RWPE2 (cell line): ENCODE measurements around the gene KANTR.

Experiments
- ATAC-seq: fragments of 200-7000 bp; cut with Tn5 transposase; 3 replicates; pipeline ENCODE4 v1.9.1; 2021; ENCODE audit warnings: low read depth
- DNase-seq: peaks from one replicate; pipeline ENCODE4 v3.0.0-alpha.2; 2020; ENCODE audit warnings: low spot score
- H3K27ac ChIP-seq: fragments of 450-650 bp; 2 replicates; pipeline ENCODE4 v1.5.1; 2017; ENCODE audit warnings: mild to moderate bottlenecking; ENCODE audit not compliant: poor library complexity, severe bottlenecking
- H3K27me3 ChIP-seq: fragments of 250-450 bp; sonication (Bioruptor Pico); 2 replicates; pipeline ENCODE4 v1.5.1; 2021; ENCODE audit warnings: mild to moderate bottlenecking, moderate library complexity; ENCODE audit not compliant: insufficient read depth, poor library complexity, severe bottlenecking
- H3K36me3 ChIP-seq: fragments of 250-450 bp; sonication (Bioruptor Pico); 2 replicates; pipeline ENCODE4 v1.5.1; 2020; ENCODE audit warnings: low read depth, mild to moderate bottlenecking, moderate library complexity
- H3K4me1 ChIP-seq: fragments of 250-450 bp; sonication (Bioruptor Pico); 2 replicates; pipeline ENCODE4 v1.5.1; 2021; ENCODE audit warnings: mild to moderate bottlenecking, moderate library complexity; ENCODE audit not compliant: insufficient read depth, poor library complexity, severe bottlenecking
- H3K4me3 ChIP-seq: fragments of 250-450 bp; sonication (Bioruptor Pico); 2 replicates; pipeline ENCODE4 v1.5.1; 2021; ENCODE audit warnings: mild to moderate bottlenecking, moderate library complexity; ENCODE audit not compliant: severe bottlenecking
- H3K9me3 ChIP-seq: fragments of 250-450 bp; sonication (Bioruptor Pico); 2 replicates; pipeline ENCODE4 v1.5.1; 2021; ENCODE audit warnings: mild to moderate bottlenecking, moderate library complexity; ENCODE audit not compliant: severe bottlenecking
- TF ChIP-seq, protein P1 (sequence below): fragments of 450-650 bp; IDR thresholded peaks from one replicate; pipeline ENCODE4 v1.5.1; 2017; ENCODE audit warnings: mild to moderate bottlenecking, moderate library complexity; ENCODE audit not compliant: poor library complexity, severe bottlenecking

KANTR gene

DNA sequence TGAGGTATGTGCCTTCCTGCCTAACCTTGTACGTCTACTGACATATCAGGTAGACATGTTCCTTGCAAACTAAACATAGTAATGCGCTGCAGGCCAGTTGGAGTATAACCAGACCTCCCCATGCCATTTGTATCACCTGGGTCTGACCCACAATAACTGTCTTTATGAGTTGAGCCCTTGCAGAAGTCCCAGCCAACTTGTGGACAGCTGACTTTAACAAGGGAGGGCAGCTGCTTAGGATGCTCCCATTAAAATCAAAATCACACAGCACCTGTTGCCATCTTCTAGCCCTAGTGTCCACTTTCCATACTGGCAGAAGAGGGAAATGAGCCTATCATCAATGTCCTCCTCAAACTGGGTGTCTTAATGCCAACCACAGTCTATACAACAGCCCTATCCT is 41.6 kb downstream of the KANTR start:
- Histone ChIP-seq H3K9me3 (no peaks in the 10 kb centered on the region), H3K27me3 (no peaks in the 10 kb centered on the region), H3K27ac (no peak overlapping the region), H3K4me3 (no peak overlapping the region), H3K4me1 (no peaks in the 10 kb centered on the region), H3K36me3 (no peaks in the 10 kb centered on the region)
- DNase-seq, result no peak
- no peak for ATAC-seq
- TF ChIP-seq, protein P1, sequence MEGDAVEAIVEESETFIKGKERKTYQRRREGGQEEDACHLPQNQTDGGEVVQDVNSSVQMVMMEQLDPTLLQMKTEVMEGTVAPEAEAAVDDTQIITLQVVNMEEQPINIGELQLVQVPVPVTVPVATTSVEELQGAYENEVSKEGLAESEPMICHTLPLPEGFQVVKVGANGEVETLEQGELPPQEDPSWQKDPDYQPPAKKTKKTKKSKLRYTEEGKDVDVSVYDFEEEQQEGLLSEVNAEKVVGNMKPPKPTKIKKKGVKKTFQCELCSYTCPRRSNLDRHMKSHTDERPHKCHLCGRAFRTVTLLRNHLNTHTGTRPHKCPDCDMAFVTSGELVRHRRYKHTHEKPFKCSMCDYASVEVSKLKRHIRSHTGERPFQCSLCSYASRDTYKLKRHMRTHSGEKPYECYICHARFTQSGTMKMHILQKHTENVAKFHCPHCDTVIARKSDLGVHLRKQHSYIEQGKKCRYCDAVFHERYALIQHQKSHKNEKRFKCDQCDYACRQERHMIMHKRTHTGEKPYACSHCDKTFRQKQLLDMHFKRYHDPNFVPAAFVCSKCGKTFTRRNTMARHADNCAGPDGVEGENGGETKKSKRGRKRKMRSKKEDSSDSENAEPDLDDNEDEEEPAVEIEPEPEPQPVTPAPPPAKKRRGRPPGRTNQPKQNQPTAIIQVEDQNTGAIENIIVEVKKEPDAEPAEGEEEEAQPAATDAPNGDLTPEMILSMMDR, result no peak

DNA sequence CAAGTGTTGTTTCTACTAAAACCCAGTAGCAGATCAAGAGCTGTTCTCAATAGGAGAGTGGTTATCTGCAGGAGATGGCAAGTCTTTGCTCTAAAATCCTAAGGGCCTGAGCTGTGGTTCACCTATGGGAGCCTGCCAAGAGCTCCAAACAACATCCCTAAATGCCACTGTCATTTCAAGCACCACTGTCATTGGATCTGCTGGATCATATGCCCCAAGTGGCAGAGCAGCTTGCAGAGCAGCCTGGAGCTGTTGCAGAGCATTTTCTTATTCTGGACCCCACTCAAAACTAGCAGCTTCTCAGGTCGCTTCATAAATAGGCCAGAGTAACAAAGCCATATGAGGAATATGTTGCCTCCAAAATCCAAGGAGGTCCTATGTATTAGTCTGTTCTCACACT is 59.6 kb downstream of the KANTR start:
- H3K27ac ChIP-seq, result no peak overlapping the region
- no peaks in the 10 kb centered on the region for H3K4me1 ChIP-seq
- no peaks in the 10 kb centered on the region for H3K27me3 ChIP-seq
- DNase-seq (no peak), ATAC-seq (no peak)
- no peaks in the 10 kb centered on the region for H3K36me3 ChIP-seq
- H3K9me3 ChIP-seq, result no peaks in the 10 kb centered on the region
- H3K4me3 ChIP-seq, result no peak overlapping the region
- TF ChIP-seq, protein P1, result no peak

DNA sequence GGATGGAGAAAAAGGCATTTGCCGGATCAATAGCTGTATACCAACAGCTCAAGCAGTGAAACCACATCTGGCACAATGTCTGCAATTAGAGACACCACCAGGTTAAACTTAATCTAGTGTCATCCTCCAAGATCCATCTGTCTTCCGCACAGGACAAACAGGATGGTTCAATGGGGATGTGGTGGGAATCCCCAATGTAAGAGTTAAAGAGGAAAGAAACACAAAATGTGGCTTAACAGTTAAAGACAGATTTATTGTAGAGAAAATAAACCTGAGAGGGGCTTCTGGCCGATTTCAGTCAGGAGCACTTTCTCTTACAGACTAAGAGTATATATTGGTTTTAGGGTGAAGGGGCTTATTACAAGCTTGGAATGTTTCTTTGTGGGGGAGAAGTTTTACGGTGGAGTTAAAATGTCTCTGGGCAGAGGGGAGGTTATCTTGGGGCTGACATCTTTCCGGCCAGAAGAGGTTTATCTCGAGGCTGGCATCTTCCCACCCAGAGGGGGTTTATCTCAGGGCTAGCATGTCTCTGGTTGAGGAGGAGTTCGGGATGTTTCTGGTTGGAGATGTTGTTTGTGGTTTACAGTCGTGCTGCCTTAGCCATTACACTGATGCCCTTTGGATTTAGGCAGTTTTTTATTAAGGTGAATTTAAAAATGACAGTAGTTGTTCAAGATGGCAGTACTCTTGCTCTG is 61.7 kb downstream of the KANTR start:
- H3K27me3 ChIP-seq, result no peaks in the 10 kb centered on the region
- H3K27ac ChIP-seq, result no peak overlapping the region
- ATAC-seq (no peak), DNase-seq (no peak)
- H3K4me3 ChIP-seq, result no peak overlapping the region
- TF ChIP-seq, protein P1, result no peak
- H3K4me1 ChIP-seq, result no peaks in the 10 kb centered on the region
- H3K9me3 ChIP-seq, result no peaks in the 10 kb centered on the region
- no peaks in the 10 kb centered on the region for H3K36me3 ChIP-seq

DNA sequence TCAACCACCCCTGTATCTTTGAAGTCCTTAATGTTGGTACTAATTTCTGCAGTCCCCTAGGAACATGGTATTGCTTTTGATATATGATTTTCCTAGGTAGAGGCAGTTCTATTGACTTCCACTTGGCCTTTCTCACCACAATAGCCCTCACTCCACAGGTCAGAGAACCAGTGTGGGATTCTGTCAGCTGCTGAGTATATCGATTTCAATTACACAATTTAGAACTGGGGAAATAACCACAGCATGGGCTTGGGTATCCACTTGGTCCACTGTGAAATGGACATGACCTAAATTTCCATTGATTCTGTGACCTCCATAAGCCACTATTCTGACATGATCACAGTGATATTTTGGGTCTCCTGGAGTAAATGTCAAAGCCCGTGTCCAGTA is 62.3 kb downstream of the KANTR start:
- no peaks in the 10 kb centered on the region for H3K9me3 ChIP-seq

DNA sequence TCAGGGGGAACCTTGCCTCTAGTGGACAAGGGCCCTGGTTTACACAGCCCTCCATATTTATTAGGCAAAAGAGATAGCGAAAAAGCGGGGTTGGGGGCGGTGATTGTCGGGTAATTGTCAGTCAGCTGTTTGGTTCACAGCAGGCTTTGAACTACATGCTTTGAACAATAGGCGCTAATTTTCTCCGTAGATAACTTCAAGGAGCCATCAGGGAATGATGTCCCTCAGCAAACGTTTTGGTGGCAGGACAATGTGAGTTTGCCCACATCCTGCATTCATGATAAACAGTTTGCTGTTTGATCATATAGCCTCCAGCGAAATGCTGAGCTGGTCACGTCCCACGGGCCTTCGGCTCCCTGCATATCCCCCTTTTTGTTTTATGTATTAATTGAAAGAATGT is 65.2 kb downstream of the KANTR start:
- no peaks in the 10 kb centered on the region for H3K27me3 ChIP-seq
- TF ChIP-seq, protein P1, result no peak
- H3K4me1 ChIP-seq, result no peaks in the 10 kb centered on the region
- no peaks in the 10 kb centered on the region for H3K36me3 ChIP-seq
- DNase-seq (no peak), ATAC-seq (no peak)
- no peak overlapping the region for H3K4me3 ChIP-seq
- no peaks in the 10 kb centered on the region for H3K9me3 ChIP-seq
- H3K27ac ChIP-seq, result no peak overlapping the region

More for the DNA sequence above, 62.3 kb downstream of the KANTR start:
- H3K4me3 ChIP-seq, result no peak overlapping the region
- no peaks in the 10 kb centered on the region for H3K36me3 ChIP-seq
- H3K27ac ChIP-seq, result no peak overlapping the region
- H3K27me3 ChIP-seq, result no peaks in the 10 kb centered on the region
- DNase-seq (no peak), ATAC-seq (no peak)
- H3K4me1 ChIP-seq, result no peaks in the 10 kb centered on the region
- TF ChIP-seq, protein P1, result no peak
